ENCODE data around the gene ZNF672. TPM values are rescaled to one million over a fixed set of nuclear protein-coding genes. Genes with fewer than 3 reads are reported as not detected.
"Not testable (repeated sequence)": the region's sequence is repeated elsewhere in the genome, so short reads cannot be mapped to it uniquely, and the experiment has no call there.

Gene ZNF672
- total RNA-seq, 4 donors from 2014 or later: 15.0 to 34.3 (median 24.0) TPM

GRCh38 chr1:248825573-248825908, 12.5 kb upstream of the ZNF672 start:
- Histone ChIP-seq H3K4me3 (peak overlapping the region; percentile 89 to 99), H3K27ac (peak overlapping the region; percentile 93 to 98), H3K4me1 (peaks cover 0 to 24% of the 10 kb centered on the region in 2 donors), H3K9me3 (no peaks in the 10 kb centered on the region), H3K27me3 (no peaks in the 10 kb centered on the region), H3K36me3 (no peaks in the 10 kb centered on the region)
- intact Hi-C loops (cut with DNase I; ENCODE audit: low total_unique reads): no loop called here
- TF ChIP-seq POLR2A (IDR thresholded peaks at IDR 0.05) (peak in 1 of 2 donors; percentile 25), CTCF (IDR thresholded peaks at IDR 0.05) (no peak)
- no peak for DNase-seq

GRCh38 chr1:248825909-248826760, 11.9 kb upstream of the ZNF672 start, which contains the start of gene SH3BP5L:
SH3BP5L (minus strand) TSS chr1:248825915; CDS start chr1:248824935, 980 bp downstream.
- Histone ChIP-seq H3K27ac (peak within 1 kb of the TSS; percentile 93 to 98), H3K36me3 (no peaks in the 10 kb centered on the region), H3K4me3 (peak within 1 kb of the TSS; percentile 89 to 99), H3K4me1 (peaks cover 0 to 24% of the 10 kb centered on the region in 2 donors), H3K9me3 (no peaks in the 10 kb centered on the region), H3K27me3 (no peaks in the 10 kb centered on the region)
- intact Hi-C loops (cut with DNase I; ENCODE audit: low total_unique reads): no loop called here
- peak; percentile 91 to 96 for DNase-seq
- TF ChIP-seq POLR2A (IDR thresholded peaks at IDR 0.05): peak; percentile 26 to 82
- TF ChIP-seq CTCF (IDR thresholded peaks at IDR 0.05): peak; percentile 49 to 62 (median 58)

- Histone ChIP-seq H3K4me3 (no peak overlapping the region), H3K27ac (no peak overlapping the region), H3K27me3 (no peaks in the 10 kb centered on the region), H3K9me3 (no peaks in the 10 kb centered on the region), H3K4me1 (peaks cover 0 to 14% of the 10 kb centered on the region in 2 donors), H3K36me3 (no peaks in the 10 kb centered on the region)
- TF ChIP-seq CTCF (IDR thresholded peaks at IDR 0.05) (no peak), POLR2A (IDR thresholded peaks at IDR 0.05) (no peak)
- intact Hi-C loops (cut with DNase I; ENCODE audit: low total_unique reads): no loop called here
- no peak for DNase-seq
Observed at GRCh38 chr1:248828845-248829244, 9.2 kb upstream of the ZNF672 start.

- DNase-seq; H3K27ac ChIP-seq; H3K9me3 ChIP-seq; H3K36me3 ChIP-seq; H3K4me3 ChIP-seq; H3K27me3 ChIP-seq; H3K4me1 ChIP-seq; intact Hi-C loops (cut with DNase I; ENCODE audit: low total_unique reads): not testable (repeated sequence)
Observed at GRCh38 chr1:248830718-248831017, 7.4 kb upstream of the ZNF672 start.

- intact Hi-C loops (cut with DNase I; ENCODE audit: low total_unique reads): no loop called here
- Histone ChIP-seq H3K4me1 (no peaks in the 10 kb centered on the region), H3K4me3 (no peak overlapping the region), H3K27ac (no peak overlapping the region), H3K27me3 (no peaks in the 10 kb centered on the region), H3K36me3 (no peaks in the 10 kb centered on the region), H3K9me3 (no peaks in the 10 kb centered on the region)
- TF ChIP-seq POLR2A (IDR thresholded peaks at IDR 0.05): no peak
- TF ChIP-seq CTCF (IDR thresholded peaks at IDR 0.05): no peak
- DNase-seq: no peak
Observed at GRCh38 chr1:248831842-248832241, 6.2 kb upstream of the ZNF672 start.

Measured in uterus (tissue), 4 donors.